Mucosa of stomach (tissue), 1 donor: ENCODE measurements around the gene NAV1.
A peak's percentile ranks its signal among the peaks of the same experiment; 100 is the strongest.

ENCODE experiments used
- H3K27me3 ChIP-seq: one replicate; pipeline ENCODE4 v1.7.0; 2013; ENCODE audit warnings: mild to moderate bottlenecking, low read length; ENCODE audit not compliant: control insufficient read depth, insufficient read depth
- H3K36me3 ChIP-seq: one replicate; pipeline ENCODE4 v1.7.0; 2013; ENCODE audit warnings: low read length; ENCODE audit not compliant: control insufficient read depth, insufficient read depth
- H3K4me1 ChIP-seq: one replicate; pipeline ENCODE4 v1.7.0; 2013; ENCODE audit warnings: mild to moderate bottlenecking, low read length; ENCODE audit not compliant: control insufficient read depth, insufficient read depth
- H3K4me3 ChIP-seq: one replicate; pipeline ENCODE4 v1.7.0; 2013; ENCODE audit warnings: low read length
- H3K9ac ChIP-seq: one replicate; pipeline ENCODE4 v1.7.0; 2013; ENCODE audit warnings: mild to moderate bottlenecking, low read length, moderate library complexity
- H3K9me3 ChIP-seq: one replicate; pipeline ENCODE4 v1.7.0; 2013; ENCODE audit warnings: mild to moderate bottlenecking, low read length, moderate library complexity; ENCODE audit not compliant: control insufficient read depth
- donor health status: Pancreatic carcinoma.

The NAV1 gene

DNA sequence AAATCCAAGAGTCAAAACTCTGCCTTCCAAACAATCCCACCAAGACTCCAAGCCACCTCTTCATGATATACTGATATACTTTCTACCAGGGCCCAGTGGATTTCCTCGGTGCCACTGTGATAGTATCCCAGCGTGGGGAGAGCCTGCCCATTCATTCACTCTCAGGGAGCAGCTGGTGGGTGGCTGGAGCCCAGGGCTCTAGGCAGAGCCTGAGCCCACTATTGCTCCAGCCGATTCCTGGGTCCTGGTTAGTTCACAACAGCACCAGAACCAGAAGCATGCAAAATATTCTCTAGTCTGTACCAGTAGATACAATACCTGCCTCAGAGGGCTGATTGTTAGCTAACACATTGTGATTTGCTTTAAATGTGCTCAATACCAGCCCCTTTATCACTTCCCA is 32.8 kb upstream of the NAV1 start:
- Histone ChIP-seq H3K27me3 (no peaks in the 10 kb centered on the region), H3K4me3 (peak overlapping the region; percentile 52), H3K4me1 (peaks cover 46% of the 10 kb centered on the region), H3K36me3 (no peaks in the 10 kb centered on the region), H3K9ac (peak overlapping the region; percentile 87), H3K9me3 (no peaks in the 10 kb centered on the region)

DNA sequence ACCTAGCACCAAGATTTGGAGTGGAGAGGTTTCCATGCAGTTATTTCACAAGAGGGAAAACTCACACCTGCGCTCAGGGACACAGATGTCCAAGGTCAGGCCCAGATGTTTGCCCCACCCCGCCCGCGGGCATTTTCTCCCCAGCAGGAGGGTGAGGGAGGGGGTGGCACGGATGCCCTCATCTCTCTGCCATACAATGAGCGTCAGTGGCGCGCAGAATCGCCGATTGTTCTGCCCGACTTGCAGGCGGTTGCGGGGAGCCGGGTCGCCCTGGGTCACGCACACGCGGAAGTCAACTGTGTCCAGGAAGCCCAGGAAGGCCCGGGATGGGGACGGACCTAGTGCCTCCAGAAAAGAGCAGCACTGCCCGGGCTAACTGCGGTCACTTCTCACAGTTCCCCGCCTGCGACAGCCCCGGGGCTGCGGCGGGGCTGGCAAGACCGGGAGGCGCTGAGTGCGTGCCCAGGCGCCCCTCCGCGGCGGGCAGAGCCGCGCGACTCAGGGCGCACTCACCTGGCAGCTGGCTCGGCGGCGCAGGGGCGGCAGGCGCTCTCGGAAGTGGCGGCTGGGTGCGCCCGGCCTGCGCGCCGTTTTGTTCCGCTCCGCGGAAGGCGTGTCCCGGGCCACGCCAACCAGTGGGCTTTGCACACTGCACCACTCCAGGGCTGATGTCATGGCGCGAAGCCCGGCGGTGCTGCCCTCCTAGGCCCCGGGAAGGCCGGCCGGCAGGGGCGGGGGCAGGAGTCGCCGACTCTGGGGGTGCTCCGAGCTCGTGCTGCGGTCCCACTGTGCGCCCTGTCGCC is 32.2 kb upstream of the NAV1 start, which contains the start of gene CSRP1:
Gene CSRP1 (minus strand): TSS at position 567 of the 803 bp plus-strand sequence. CDS start 10,820 bp downstream, outside the sequence.
- Histone ChIP-seq H3K4me3 (peak within 1 kb of the TSS; percentile 52), H3K36me3 (no peaks in the 10 kb centered on the region), H3K27me3 (no peaks in the 10 kb centered on the region), H3K9ac (peak within 1 kb of the TSS; percentile 87), H3K4me1 (peaks cover 48% of the 10 kb centered on the region), H3K9me3 (no peaks in the 10 kb centered on the region)

DNA sequence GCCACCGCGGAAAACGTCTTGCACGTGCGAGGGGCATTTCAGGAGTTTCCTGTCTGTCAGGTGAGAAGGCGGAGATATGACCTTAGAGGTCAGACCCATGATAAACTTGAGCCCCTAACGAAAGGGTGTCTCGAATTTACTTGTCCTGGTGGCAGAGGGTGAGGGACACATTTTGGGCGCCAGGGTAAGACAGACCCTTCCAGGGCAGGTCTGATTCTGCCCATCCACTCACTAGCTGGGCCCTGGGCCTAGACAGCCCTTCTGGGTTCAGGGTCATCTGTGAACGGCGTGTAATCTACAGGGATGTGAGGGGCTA is 31.6 kb upstream of the NAV1 start:
- H3K4me3 ChIP-seq = peak overlapping the region; percentile 52
- H3K36me3 ChIP-seq = no peaks in the 10 kb centered on the region
- H3K4me1 ChIP-seq = peaks cover 50% of the 10 kb centered on the region
- H3K27me3 ChIP-seq = no peaks in the 10 kb centered on the region
- H3K9ac ChIP-seq = peak overlapping the region; percentile 87
- H3K9me3 ChIP-seq = no peaks in the 10 kb centered on the region

DNA sequence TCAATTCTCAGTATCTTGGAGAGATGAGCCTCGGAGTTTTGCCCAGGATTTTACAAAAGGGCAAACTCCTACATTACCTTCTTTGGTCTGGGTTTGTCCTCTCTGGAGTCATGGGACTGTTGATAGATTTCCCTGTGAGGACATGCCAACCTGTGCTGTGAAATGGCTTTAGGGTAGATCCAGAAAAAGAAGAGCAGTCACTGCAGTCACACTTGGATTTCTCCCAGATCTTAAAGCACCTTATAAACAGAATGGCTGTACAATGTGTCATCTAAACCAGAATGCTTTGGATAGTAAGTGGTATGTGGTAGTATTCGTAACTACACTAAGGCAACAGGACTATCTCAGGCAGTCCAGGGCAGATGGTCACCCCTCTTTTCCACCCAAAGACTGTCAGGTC is 30.1 kb upstream of the NAV1 start:
- H3K4me1 ChIP-seq = peaks cover 56% of the 10 kb centered on the region
- H3K4me3 ChIP-seq = no peak overlapping the region
- no peaks in the 10 kb centered on the region for H3K27me3 ChIP-seq
- no peaks in the 10 kb centered on the region for H3K9me3 ChIP-seq
- no peaks in the 10 kb centered on the region for H3K36me3 ChIP-seq
- H3K9ac ChIP-seq = no peak overlapping the region

DNA sequence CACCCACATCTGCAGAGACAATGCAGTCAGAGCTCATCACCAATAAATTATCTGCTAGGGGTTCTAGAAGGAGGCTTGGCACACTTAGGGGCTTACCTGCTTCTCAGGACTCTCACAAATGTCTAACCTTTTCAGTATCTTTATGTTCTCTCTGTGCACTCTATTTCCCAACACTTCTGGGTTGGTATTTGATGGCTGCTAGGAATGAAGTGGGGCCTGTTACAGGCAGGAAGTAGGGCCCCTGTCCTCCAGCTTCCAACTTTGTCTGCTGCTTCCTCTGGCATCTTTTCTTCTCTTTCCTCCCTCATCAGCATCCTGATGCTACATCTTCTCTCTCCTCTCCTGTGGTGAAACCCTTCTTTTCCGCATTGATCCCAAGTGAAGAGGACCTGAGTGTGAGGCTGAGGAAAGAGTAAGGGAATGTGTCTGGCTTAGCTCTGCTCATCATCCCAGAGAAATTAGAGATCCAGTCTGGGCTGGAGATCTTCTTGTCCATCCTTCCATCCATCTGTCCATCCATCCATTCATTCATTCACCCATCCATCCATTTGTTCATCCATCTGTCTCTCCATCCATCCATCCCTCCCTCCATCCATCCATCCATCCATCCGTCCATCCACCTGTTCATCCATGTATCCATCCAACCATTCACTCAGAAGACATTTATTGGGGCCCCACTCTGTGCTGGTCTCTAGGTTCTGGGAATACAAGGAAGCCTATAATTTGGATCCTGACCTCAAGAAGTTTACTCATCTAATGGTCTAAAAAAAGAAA is 29.1 kb upstream of the NAV1 start:
- Histone ChIP-seq H3K9ac (no peak overlapping the region), H3K4me1 (peaks cover 61% of the 10 kb centered on the region)

DNA sequence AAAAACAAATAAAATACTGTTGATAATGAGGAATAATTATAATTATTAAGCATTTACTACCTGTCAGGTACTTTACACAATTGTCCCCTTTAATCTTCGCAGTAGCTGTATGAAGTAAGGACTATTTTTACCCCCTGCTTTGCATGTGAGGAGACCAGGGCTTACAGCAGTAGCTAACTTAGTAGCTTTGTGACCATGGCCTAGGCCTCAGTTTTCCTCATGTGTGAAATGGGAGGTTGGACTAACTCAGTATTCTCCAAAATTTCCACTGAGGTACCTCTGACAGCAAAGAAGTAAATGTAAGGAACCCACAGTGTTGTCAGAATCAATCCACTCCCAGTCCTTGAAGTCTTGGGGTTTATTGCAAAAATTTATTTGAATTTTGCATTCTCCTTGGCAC is 28.2 kb upstream of the NAV1 start:
- no peak overlapping the region for H3K9ac ChIP-seq
- peaks cover 61% of the 10 kb centered on the region for H3K4me1 ChIP-seq
- no peak overlapping the region for H3K4me3 ChIP-seq
- H3K9me3 ChIP-seq = no peaks in the 10 kb centered on the region
- no peaks in the 10 kb centered on the region for H3K27me3 ChIP-seq
- H3K36me3 ChIP-seq = no peaks in the 10 kb centered on the region

More for the DNA sequence above, 29.1 kb upstream of the NAV1 start:
- Histone ChIP-seq H3K9me3 (no peaks in the 10 kb centered on the region), H3K36me3 (no peaks in the 10 kb centered on the region), H3K4me3 (no peak overlapping the region), H3K27me3 (no peaks in the 10 kb centered on the region)

DNA sequence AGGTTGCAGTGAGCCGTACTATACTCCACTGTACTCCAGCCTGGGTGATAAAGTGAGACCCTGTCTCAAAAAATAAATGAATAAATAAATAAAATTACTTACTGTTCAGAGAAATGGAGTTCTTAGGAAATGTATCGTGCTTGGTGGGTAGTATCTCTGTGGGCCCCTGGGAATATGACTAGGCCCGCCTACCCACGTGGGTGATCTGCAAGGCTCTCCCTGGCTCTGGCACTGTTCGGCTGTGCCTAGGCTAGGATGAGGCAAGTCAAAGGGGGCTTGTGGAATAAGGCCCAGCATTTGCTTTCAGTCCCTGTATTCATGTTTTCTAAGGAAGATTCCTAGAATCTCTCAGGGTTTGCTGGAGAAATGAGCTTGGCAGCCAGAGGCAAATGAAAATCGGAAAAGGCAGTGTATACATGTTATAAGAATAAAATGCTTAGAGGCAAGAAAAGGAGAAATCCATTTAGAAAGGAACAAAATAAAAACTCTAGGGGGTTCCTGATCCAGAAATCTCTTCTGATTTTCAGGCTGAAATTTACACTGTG is 27.5 kb upstream of the NAV1 start:
- Histone ChIP-seq H3K9ac (peak overlapping the region; percentile 48), H3K4me1 (peaks cover 61% of the 10 kb centered on the region), H3K4me3 (no peak overlapping the region), H3K36me3 (no peaks in the 10 kb centered on the region), H3K27me3 (no peaks in the 10 kb centered on the region), H3K9me3 (no peaks in the 10 kb centered on the region)

DNA sequence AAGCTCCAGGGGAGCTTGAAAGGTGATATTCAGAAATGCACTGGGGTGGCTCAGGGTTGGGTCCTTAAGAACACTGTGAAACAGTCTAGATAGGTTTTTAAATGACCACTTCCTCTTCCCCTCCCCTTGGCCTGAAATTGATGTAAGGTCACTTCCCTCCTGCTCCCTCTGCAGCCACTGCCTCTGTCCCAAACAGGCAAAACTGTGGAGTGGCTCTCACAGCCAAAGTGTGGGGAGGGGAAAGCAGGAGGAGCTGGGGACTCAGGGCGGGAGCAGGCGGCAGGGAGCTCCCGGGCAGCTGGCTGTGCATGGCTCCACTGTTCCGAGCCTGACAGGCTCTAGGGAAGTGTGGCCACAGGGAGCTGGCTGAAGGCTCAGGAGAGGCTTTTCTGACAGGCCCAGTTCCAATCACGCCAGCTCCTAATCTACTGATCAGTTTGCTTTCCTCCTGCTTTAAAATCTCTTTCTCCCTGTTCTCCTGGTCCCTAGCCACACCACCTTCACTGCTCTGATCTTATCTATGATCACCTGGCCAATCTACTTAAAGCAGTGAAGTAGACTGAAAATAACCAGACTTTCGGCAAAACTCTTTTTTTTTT is 26.9 kb upstream of the NAV1 start:
- Histone ChIP-seq H3K9ac (peak overlapping the region; percentile 48), H3K27me3 (no peaks in the 10 kb centered on the region), H3K4me1 (peaks cover 59% of the 10 kb centered on the region), H3K36me3 (no peaks in the 10 kb centered on the region), H3K4me3 (no peak overlapping the region), H3K9me3 (no peaks in the 10 kb centered on the region)

DNA sequence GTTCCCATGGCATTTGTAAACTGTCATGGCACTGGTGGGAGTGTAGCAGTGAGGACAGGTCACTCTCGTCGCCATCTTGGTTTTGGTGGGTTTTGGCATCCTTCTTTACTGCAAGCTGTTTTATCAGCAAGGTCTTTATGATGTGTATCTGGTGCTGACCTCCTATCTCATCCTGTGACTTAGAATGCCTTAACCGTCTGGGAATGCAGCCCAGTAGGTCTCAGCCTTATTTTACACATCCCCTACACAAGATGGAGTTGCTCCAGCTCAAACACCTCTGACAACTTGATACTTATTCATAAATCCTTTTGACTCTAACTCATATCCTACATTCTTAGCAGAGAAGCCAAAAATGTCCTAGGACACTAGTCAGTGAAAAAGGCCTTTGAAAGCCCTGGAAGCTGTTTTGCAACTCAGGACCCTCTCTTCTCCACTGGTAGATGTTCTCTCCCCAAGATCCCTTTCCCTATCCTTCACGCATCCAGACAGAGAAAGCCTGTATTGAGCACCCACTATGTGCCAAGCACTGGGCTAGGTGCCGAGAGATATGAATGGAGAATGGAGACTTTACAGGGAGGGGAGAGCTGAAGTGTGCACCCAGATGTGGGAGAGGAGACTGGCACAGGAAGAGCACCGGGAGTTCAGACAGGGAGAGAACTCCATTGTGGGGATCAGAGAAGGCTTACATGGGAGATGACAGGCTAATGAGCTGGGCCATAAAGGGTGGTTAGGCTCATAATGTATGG is 25.3 kb upstream of the NAV1 start:
- Histone ChIP-seq H3K4me1 (peaks cover 56% of the 10 kb centered on the region), H3K4me3 (no peak overlapping the region), H3K9me3 (no peaks in the 10 kb centered on the region), H3K9ac (no peak overlapping the region), H3K27me3 (no peaks in the 10 kb centered on the region), H3K36me3 (no peaks in the 10 kb centered on the region)

DNA sequence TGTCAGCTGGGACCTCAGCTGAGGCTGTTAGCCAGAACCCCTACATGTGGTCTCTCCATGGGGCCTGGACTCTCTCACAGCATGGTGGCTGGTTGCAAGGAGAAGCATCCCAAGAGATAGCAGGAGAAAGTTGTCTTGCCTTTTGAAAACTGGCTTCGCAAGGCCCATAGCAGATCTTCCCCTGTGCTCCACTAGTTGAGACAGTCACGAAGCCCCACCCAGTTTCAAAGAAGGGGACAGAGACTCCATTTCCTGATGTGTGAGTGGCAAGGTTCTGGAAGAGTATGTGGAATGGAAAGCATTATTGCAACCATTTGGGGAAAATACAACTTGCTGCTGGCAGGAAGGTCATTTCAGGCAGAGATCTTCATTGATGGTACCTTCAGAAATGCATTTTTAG is 24.5 kb upstream of the NAV1 start:
- H3K9ac ChIP-seq = no peak overlapping the region
- peaks cover 56% of the 10 kb centered on the region for H3K4me1 ChIP-seq
- H3K27me3 ChIP-seq = no peaks in the 10 kb centered on the region
- H3K36me3 ChIP-seq = no peaks in the 10 kb centered on the region
- H3K4me3 ChIP-seq = no peak overlapping the region
- H3K9me3 ChIP-seq = no peaks in the 10 kb centered on the region

DNA sequence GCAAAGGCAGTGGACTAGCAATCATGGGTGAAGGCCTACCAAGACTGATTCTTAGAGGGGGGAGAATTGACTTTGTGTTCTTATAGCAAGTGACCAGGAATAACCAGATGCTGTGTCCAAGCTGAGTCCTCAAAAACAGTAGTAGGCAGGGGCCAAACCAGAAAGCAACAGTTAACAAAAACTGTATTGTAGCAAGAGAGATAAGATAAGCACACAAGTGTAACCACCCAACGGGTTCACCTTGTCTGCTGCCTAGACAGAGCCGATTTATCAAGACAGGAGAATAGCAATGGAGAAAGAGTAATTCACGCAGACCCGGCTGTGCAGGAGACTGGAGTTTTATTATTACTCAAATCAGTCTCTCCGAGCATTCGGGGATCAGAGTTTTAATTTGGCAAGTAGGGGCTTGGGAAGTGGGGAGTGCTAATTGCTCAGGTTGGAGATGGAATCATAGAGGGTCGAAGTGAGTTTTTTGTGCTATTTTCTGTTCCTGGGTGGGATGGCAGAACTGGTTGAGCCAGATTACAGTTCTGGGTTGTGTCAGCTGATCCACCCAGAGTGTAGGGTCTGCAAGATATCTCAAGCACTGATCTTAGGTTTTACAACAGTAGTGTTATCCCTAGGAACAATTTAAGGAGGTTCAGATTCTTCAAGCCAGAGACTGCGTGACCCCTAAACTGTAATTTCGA is 23.7 kb upstream of the NAV1 start:
- Histone ChIP-seq H3K36me3 (no peaks in the 10 kb centered on the region), H3K9me3 (no peaks in the 10 kb centered on the region), H3K4me3 (no peak overlapping the region), H3K4me1 (peaks cover 56% of the 10 kb centered on the region), H3K27me3 (no peaks in the 10 kb centered on the region), H3K9ac (no peak overlapping the region)
